ENCODE data around the gene CRACDL. TPM values are rescaled to one million over a fixed set of nuclear protein-coding genes. Genes with fewer than 3 reads are reported as not detected.

The CRACDL gene
- total and polyA plus RNA-seq, 2 of the 13 experiments (the other 11 are each of a cell fraction or from before 2014, with no cell fraction given) = 0.15 to 0.26 TPM

DNA sequence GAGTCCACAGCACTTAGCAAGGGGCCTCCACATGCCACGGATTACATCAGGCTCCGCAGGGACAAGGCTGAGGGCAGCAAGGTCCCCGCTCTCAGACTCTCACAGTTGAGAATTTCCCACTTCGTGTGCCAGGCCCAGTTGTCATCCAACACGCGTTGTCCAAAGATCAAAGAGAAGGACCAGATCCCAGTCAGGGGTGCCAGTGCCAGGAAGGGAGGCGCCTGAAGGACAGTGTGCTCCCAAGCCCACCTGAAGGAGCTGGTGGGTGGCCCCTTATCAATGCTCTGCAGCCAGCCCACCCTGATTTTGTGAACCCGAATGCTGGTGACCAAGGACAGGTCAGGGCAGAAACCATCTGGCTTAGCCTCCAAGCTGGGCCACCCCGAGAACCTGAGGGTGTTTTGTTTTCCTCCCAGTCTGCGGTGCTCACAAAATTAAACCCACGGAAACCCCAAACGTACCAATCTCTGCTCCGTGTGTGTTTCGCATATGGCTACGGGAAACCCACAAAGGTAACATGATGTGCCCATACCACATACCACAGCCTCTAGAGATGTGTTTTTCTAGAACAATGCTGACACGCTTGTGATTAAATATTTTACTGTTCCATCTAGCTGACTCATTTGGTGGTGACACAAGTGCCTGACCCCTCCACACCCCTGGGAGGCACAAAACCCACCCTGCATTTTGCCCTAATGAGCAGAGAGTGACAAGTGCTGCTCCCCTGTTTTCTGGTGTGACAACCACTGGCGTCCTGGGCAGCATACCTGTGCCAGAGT is 24.5 kb downstream of the CRACDL start (continued):
- TF ChIP-seq, protein P1, sequence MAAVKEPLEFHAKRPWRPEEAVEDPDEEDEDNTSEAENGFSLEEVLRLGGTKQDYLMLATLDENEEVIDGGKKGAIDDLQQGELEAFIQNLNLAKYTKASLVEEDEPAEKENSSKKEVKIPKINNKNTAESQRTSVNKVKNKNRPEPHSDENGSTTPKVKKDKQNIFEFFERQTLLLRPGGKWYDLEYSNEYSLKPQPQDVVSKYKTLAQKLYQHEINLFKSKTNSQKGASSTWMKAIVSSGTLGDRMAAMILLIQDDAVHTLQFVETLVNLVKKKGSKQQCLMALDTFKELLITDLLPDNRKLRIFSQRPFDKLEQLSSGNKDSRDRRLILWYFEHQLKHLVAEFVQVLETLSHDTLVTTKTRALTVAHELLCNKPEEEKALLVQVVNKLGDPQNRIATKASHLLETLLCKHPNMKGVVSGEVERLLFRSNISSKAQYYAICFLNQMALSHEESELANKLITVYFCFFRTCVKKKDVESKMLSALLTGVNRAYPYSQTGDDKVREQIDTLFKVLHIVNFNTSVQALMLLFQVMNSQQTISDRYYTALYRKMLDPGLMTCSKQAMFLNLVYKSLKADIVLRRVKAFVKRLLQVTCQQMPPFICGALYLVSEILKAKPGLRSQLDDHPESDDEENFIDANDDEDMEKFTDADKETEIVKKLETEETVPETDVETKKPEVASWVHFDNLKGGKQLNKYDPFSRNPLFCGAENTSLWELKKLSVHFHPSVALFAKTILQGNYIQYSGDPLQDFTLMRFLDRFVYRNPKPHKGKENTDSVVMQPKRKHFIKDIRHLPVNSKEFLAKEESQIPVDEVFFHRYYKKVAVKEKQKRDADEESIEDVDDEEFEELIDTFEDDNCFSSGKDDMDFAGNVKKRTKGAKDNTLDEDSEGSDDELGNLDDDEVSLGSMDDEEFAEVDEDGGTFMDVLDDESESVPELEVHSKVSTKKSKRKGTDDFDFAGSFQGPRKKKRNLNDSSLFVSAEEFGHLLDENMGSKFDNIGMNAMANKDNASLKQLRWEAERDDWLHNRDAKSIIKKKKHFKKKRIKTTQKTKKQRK (IDR thresholded peaks at IDR 0.05; ENCODE audit: low read length) = no peak
- TF ChIP-seq HNRNPL (IDR thresholded peaks at IDR 0.05; ENCODE audit: low read depth, low read length) (0 out of 2 replicates have a peak, but pooled peaks have one; percentile 43), SPEN (CRISPR knock-in tag; IDR thresholded peaks at IDR 0.05; ENCODE audit: low read depth) (no peak), ZNF737 (CRISPR knock-in tag; IDR thresholded peaks at IDR 0.05; ENCODE audit: borderline replicate concordance) (no peak; the same call in 1 of the 2 replicates), ZFYVE20 (CRISPR knock-in tag; IDR thresholded peaks at IDR 0.05; ENCODE audit: borderline replicate concordance, low read depth) (no peak), RCOR2 (CRISPR knock-in tag; IDR thresholded peaks at IDR 0.05) (no peak)
- TF ChIP-seq, protein P2, sequence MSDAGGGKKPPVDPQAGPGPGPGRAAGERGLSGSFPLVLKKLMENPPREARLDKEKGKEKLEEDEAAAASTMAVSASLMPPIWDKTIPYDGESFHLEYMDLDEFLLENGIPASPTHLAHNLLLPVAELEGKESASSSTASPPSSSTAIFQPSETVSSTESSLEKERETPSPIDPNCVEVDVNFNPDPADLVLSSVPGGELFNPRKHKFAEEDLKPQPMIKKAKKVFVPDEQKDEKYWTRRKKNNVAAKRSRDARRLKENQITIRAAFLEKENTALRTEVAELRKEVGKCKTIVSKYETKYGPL (CRISPR knock-in tag; IDR thresholded peaks at IDR 0.05) = no peak
- TF ChIP-seq, protein P3, sequence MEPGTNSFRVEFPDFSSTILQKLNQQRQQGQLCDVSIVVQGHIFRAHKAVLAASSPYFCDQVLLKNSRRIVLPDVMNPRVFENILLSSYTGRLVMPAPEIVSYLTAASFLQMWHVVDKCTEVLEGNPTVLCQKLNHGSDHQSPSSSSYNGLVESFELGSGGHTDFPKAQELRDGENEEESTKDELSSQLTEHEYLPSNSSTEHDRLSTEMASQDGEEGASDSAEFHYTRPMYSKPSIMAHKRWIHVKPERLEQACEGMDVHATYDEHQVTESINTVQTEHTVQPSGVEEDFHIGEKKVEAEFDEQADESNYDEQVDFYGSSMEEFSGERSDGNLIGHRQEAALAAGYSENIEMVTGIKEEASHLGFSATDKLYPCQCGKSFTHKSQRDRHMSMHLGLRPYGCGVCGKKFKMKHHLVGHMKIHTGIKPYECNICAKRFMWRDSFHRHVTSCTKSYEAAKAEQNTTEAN (CRISPR knock-in tag; conservative IDR thresholded peaks at IDR 0.05) = no peak
- TF ChIP-seq, protein P4, sequence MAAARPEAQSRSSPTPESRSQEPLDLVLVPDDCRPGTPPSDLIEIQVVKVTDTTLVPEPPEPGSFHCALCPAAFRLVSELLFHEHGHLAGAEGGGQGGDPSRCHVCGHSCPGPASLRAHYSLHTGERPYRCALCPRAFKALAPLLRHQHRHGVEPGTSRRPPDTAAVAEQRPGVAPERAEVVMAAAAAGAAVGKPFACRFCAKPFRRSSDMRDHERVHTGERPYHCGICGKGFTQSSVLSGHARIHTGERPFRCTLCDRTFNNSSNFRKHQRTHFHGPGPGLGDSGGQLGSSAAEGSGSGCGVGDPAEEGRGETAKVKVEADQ (CRISPR knock-in tag; IDR thresholded peaks at IDR 0.05; ENCODE audit: borderline replicate concordance) = peak; percentile 42; the same call in 1 of the 2 replicates
- TF ChIP-seq, protein P5, sequence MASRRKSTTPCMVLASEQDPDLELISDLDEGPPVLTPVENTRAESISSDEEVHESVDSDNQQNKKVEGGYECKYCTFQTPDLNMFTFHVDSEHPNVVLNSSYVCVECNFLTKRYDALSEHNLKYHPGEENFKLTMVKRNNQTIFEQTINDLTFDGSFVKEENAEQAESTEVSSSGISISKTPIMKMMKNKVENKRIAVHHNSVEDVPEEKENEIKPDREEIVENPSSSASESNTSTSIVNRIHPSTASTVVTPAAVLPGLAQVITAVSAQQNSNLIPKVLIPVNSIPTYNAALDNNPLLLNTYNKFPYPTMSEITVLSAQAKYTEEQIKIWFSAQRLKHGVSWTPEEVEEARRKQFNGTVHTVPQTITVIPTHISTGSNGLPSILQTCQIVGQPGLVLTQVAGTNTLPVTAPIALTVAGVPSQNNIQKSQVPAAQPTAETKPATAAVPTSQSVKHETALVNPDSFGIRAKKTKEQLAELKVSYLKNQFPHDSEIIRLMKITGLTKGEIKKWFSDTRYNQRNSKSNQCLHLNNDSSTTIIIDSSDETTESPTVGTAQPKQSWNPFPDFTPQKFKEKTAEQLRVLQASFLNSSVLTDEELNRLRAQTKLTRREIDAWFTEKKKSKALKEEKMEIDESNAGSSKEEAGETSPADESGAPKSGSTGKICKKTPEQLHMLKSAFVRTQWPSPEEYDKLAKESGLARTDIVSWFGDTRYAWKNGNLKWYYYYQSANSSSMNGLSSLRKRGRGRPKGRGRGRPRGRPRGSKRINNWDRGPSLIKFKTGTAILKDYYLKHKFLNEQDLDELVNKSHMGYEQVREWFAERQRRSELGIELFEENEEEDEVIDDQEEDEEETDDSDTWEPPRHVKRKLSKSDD (CRISPR knock-in tag; IDR thresholded peaks at IDR 0.05; ENCODE audit: low read depth) = peak; percentile 51; the same call in 1 of the 2 replicates
- TF ChIP-seq, protein P6, sequence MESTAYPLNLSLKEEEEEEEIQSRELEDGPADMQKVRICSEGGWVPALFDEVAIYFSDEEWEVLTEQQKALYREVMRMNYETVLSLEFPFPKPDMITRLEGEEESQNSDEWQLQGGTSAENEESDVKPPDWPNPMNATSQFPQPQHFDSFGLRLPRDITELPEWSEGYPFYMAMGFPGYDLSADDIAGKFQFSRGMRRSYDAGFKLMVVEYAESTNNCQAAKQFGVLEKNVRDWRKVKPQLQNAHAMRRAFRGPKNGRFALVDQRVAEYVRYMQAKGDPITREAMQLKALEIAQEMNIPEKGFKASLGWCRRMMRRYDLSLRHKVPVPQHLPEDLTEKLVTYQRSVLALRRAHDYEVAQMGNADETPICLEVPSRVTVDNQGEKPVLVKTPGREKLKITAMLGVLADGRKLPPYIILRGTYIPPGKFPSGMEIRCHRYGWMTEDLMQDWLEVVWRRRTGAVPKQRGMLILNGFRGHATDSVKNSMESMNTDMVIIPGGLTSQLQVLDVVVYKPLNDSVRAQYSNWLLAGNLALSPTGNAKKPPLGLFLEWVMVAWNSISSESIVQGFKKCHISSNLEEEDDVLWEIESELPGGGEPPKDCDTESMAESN (CRISPR knock-in tag; conservative IDR thresholded peaks at IDR 0.05) = no peak
- TF ChIP-seq, protein P7, sequence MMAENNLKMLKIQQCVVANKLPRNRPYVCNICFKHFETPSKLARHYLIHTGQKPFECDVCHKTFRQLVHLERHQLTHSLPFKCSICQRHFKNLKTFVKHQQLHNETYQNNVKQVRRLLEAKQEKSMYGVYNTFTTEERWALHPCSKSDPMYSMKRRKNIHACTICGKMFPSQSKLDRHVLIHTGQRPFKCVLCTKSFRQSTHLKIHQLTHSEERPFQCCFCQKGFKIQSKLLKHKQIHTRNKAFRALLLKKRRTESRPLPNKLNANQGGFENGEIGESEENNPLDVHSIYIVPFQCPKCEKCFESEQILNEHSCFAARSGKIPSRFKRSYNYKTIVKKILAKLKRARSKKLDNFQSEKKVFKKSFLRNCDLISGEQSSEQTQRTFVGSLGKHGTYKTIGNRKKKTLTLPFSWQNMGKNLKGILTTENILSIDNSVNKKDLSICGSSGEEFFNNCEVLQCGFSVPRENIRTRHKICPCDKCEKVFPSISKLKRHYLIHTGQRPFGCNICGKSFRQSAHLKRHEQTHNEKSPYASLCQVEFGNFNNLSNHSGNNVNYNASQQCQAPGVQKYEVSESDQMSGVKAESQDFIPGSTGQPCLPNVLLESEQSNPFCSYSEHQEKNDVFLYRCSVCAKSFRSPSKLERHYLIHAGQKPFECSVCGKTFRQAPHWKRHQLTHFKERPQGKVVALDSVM (CRISPR knock-in tag; IDR thresholded peaks at IDR 0.05) = 0 out of 2 replicates have a peak, but pooled peaks have one; percentile 51
- TF ChIP-seq, protein P8, sequence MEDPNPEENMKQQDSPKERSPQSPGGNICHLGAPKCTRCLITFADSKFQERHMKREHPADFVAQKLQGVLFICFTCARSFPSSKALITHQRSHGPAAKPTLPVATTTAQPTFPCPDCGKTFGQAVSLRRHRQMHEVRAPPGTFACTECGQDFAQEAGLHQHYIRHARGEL (CRISPR knock-in tag; IDR thresholded peaks at IDR 0.05) = 0 out of 2 replicates have a peak, but pooled peaks have one; percentile 51
